ENCODE results near the gene ETV3.

- TF ChIP-seq POLR2A (IDR thresholded peaks at IDR 0.05) (no peak), CTCF (IDR thresholded peaks at IDR 0.05) (no peak)
Observed at GRCh38 chr1:157142201-157142600, 4.0 kb upstream of the ETV3 start.
